T-helper 1 cell treated with Interleukin-12 subunit alpha and Interleukin-12 subunit beta and Interleukin-4 antibody, amounts not matched to agents 30 ng/mL and 1 ng/mL, for 36 hours (primary cell): ENCODE data around the gene ELP2. TPM values are rescaled to one million over a fixed set of nuclear protein-coding genes. Genes with fewer than 3 reads are reported as not detected.

Experiments
- intact Hi-C: fragments of 100-400 bp; cut with micrococcal nuclease; formaldehyde crosslinking; loops from one replicate; pipeline ENCODE4 v1.15.1; 2024
- total RNA-seq: library from RNA; stranded (reverse); gene quantifications from 2 replicates; pipeline ENCODE4 v1.2.3, GENCODE V29; 2022

Gene ELP2
- total RNA-seq, 1 donor from 2014 or later: 73.4 TPM

DNA sequence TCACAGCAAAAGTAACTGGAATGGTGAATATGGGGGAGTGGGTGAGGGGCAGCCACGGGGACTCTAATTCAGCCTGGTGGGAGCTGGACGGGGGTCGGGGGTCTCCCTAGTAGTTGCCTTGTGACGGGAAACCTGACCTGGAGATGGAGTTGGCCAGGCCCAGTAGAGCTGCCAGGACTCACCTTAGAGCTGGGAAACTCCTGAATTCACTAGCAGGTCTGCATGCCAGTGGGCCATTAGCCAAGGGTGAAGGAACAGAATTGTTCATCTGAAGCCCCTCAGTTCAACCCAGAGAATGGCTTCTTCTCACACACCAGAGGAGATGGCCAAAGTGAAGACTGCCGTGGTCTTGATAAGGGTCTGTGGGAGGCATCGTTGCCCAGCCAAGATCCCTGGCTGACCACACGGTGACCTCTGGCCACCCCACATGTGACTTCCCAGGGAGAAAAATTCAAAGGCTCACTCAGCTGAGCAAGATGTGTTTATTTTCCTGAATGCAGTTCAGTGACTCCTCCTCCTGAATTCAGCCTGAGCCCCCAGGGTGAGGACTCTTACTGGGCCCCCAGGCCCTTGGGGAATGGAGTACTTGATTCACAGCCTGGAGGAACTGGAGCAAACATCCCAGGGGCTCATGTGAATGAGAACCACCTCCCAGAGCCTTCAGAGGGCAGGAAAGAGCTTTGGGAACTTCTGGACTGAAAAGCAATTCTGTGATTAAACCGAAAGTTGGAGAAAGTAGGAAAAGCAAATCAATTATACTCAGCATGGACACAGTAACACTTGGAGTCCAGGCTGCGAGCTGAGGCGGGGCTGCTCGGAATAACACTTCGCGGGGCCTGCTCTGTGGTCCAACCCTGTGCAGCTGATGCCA lies 82.8 kb downstream of the ELP2 start:
- intact Hi-C loops: no loop called here

DNA sequence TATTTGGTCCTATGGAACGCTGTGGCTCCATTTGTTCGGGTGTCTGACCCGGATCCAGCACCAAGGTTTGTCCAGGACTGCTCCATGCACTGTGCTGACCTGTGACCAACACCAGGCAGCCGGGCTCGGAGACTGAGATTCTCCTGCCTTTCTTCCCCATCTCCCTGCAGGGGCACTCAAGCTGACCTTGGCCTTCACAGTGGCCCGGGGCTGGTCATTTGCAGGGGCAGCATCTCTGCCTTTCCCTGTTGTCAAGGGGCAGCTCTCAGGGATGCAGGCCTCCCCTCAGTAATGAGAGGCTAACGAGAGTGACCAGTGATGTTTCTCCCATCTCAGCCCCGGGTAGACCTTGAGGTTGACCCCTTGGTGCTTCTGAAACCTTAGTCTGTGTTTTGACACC lies 85.1 kb downstream of the ELP2 start:
- intact Hi-C loops: no loop called here

DNA sequence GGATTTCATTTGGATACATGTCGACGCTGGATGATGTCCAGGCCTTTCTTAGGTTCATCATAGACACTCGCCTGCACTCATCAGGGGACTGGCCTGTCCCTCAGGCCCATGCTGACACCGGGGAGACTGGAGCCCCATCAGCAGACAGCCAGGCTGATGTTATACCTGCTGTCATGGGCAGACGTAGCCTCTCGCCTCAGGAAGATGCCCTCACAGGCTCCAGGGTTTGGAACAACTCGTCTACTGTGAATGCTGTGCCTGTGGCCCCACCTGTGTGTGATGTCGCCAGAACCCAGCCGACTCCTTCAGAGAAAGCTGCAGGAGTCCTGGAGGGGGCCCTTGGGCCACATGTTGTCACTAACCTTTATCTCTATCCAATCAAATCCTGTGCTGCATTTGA lies 85.9 kb downstream of the ELP2 start:
- intact Hi-C loops: no loop called here

DNA sequence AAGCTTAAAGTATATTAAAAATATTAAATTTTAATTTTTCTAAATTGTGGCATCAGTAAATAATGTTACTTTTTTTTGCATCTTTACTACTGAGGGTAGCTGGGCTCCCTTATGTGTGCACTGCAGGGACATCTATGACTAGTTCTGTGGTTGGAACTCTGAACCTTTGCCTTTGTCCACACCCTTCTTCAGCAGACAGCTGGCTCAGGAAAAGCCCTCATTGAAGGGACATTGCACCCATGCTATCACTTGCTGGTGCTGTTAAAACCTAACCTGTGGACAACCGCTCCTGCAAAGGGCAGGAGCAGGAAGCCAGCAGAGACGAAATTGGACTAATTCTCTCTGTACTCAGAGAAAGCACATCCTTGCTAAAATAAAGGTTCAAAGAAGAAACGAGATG lies 87.6 kb downstream of the ELP2 start:
- intact Hi-C loops: no loop called here

DNA sequence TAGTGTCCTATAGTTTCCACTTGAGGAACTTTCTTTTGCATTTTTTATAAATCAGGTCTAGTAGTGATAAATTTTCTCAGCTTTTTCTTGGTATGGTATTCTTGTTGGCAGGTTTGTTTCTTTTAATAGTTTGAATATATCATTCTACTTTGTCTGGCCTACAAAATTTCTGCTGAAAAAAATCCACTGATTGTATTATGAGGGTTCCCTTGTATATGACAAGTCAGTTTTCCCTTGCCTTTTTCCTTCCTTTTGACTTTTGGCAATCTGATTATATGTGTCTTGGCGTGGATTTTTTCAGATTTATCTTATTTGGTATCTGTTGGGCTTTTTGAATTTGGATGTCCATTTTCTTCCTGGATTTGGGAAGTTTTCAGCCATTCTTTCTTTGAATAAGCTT lies 99.5 kb downstream of the ELP2 start:
- intact Hi-C loops: no loop called here

Other genes with a start within 250 kb of the ELP2 start
- gene RPRD1A, start 62.3 kb upstream of the ELP2 start, total RNA-seq: 28.1 and 29.5 TPM in 2 replicates
- 28.5 and 30.5 TPM in 2 replicates for gene SLC39A6, start 559 bp upstream of the ELP2 start, total RNA-seq
- gene MOCOS, start 57.6 kb downstream of the ELP2 start, total RNA-seq: 0.17 TPM in 2 replicates
- not detected in 2 replicates for gene FHOD3, start 167.8 kb downstream of the ELP2 start, total RNA-seq